Lower lobe of right lung (tissue), 2 donors: ENCODE data around the gene PAX7. TPM values are rescaled to one million over a fixed set of nuclear protein-coding genes. Genes with fewer than 3 reads are reported as not detected.
A peak's percentile ranks its signal among the peaks of the same experiment; 100 is the strongest.

Experiments used
- ATAC-seq, 2 donors: fragments of 200-7000 bp; cut with Tn5 transposase; one replicate each; pipeline ENCODE4 v1.9.1; 2020 to 2022; ENCODE audit warnings: mild to moderate bottlenecking in 2 of 2, moderate library complexity in 2 of 2
- DNase-seq: peaks from one replicate; pipeline ENCODE4 v3.0.0-alpha.2; 2020
- H3K27ac ChIP-seq: fragments of 200-600 bp; one replicate; pipeline ENCODE4 v1.8.0; 2022
- H3K27me3 ChIP-seq: fragments of 200-600 bp; one replicate; pipeline ENCODE4 v1.8.0; 2022; ENCODE audit warnings: low read depth
- H3K36me3 ChIP-seq: fragments of 200-600 bp; one replicate; pipeline ENCODE4 v1.8.0; 2022; ENCODE audit warnings: mild to moderate bottlenecking
- H3K4me1 ChIP-seq: fragments of 200-600 bp; one replicate; pipeline ENCODE4 v1.8.0; 2022
- H3K4me3 ChIP-seq: fragments of 200-600 bp; one replicate; pipeline ENCODE4 v1.8.0; 2022; ENCODE audit warnings: mild to moderate bottlenecking
- H3K9me3 ChIP-seq: fragments of 200-600 bp; one replicate; pipeline ENCODE4 v1.8.0; 2022
- CTCF ChIP-seq: fragments of 200-600 bp; IDR thresholded peaks from one replicate; pipeline ENCODE4 v1.8.0; 2022; ENCODE audit warnings: antibody characterized with exemption, mild to moderate bottlenecking
- intact Hi-C: fragments of 100-400 bp; cut with DNase I; formaldehyde crosslinking; loops from one replicate; pipeline ENCODE4 v1.11.0; 2022
- total RNA-seq: library from RNA; stranded (reverse); fragmentation: NEBNext Ultra II Directional; extraction: Animal tissue kit (Norgen Biotek cat#: 25700); gene quantifications from one replicate; pipeline ENCODE4 v1.2.1, GENCODE V29; 2021
- donor health status: DM: no; HTN: yes; CAD: no; lungs with severe emphysema.

Gene PAX7
- total RNA-seq, 1 donor from 2014 or later = not detected

GRCh38 chr1:18746981-18747380 lies 116.3 kb downstream of the PAX7 start:
- no peak for DNase-seq
- Histone ChIP-seq H3K27me3 (peaks cover 17% of the 10 kb centered on the region), H3K27ac (no peak overlapping the region), H3K9me3 (no peaks in the 10 kb centered on the region), H3K4me1 (no peaks in the 10 kb centered on the region), H3K36me3 (no peaks in the 10 kb centered on the region), H3K4me3 (no peak overlapping the region)
- intact Hi-C loops = no loop called here
- no peak for TF ChIP-seq CTCF
- no peak for ATAC-seq

DNA sequence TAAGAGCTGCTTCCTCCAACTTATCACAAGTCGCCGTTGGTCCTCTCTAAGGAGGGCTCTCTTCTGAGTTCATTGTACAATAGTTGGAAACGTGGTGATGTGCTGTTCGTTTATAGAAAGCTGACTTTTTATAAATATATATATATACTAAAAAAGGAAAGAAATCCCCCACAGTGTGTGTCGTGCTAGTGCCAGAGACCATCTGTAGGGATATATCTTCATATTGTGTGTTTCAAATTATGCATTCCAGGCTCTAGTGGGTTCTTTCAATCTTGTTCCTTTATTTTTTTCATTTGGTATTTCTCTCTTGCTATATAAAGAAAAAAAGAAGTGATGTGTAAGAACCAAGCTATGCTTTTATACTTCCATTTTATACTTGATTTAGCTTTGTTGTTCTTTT lies 117.0 kb downstream of the PAX7 start:
- no peaks in the 10 kb centered on the region for H3K9me3 ChIP-seq
- H3K36me3 ChIP-seq = no peaks in the 10 kb centered on the region
- intact Hi-C loops = no loop called here
- H3K27me3 ChIP-seq = peaks cover 17% of the 10 kb centered on the region
- no peak for ATAC-seq
- no peak for TF ChIP-seq CTCF
- DNase-seq = no peak
- H3K4me3 ChIP-seq = no peak overlapping the region
- no peak overlapping the region for H3K27ac ChIP-seq
- H3K4me1 ChIP-seq = no peaks in the 10 kb centered on the region

GRCh38 chr1:18748435-18748834 lies 117.8 kb downstream of the PAX7 start:
- DNase-seq (no peak), ATAC-seq (peak; percentile 42 to 46)
- Histone ChIP-seq H3K9me3 (no peaks in the 10 kb centered on the region), H3K4me3 (no peak overlapping the region), H3K36me3 (no peaks in the 10 kb centered on the region), H3K27me3 (peaks cover 17% of the 10 kb centered on the region), H3K27ac (no peak overlapping the region), H3K4me1 (no peaks in the 10 kb centered on the region)
- no peak for TF ChIP-seq CTCF
- intact Hi-C loops = no loop called here

- peaks cover 17% of the 10 kb centered on the region for H3K27me3 ChIP-seq
- no peaks in the 10 kb centered on the region for H3K9me3 ChIP-seq
- intact Hi-C loops = no loop called here
- no peaks in the 10 kb centered on the region for H3K36me3 ChIP-seq
- DNase-seq (no peak), ATAC-seq (no peak)
- no peak for TF ChIP-seq CTCF
- no peak overlapping the region for H3K4me3 ChIP-seq
- H3K27ac ChIP-seq = no peak overlapping the region
- no peaks in the 10 kb centered on the region for H3K4me1 ChIP-seq
Observed at GRCh38 chr1:18749569-18749968, 118.9 kb downstream of the PAX7 start.

- TF ChIP-seq CTCF = no peak
- H3K27me3 ChIP-seq = peaks cover 8% of the 10 kb centered on the region
- no peak for DNase-seq
- intact Hi-C loops = no loop called here
- no peaks in the 10 kb centered on the region for H3K36me3 ChIP-seq
- no peaks in the 10 kb centered on the region for H3K9me3 ChIP-seq
- no peak for ATAC-seq
- no peak overlapping the region for H3K4me3 ChIP-seq
- no peak overlapping the region for H3K27ac ChIP-seq
- H3K4me1 ChIP-seq = no peaks in the 10 kb centered on the region
Observed at GRCh38 chr1:18750600-18750999, 120.0 kb downstream of the PAX7 start.

- peaks cover 4% of the 10 kb centered on the region for H3K27me3 ChIP-seq
- no peaks in the 10 kb centered on the region for H3K4me1 ChIP-seq
- DNase-seq (no peak), ATAC-seq (no peak)
- H3K36me3 ChIP-seq = no peaks in the 10 kb centered on the region
- H3K4me3 ChIP-seq = no peak overlapping the region
- no peak for TF ChIP-seq CTCF
- no peak overlapping the region for H3K27ac ChIP-seq
- intact Hi-C loops = no loop called here
- no peaks in the 10 kb centered on the region for H3K9me3 ChIP-seq
Observed at GRCh38 chr1:18751425-18751824, 120.8 kb downstream of the PAX7 start.
